PC-9 (cell line): ENCODE results near the gene UNC5B.

Experiments used
- EZH2 ChIP-seq: fragments of 200-600 bp; sonication (generic); IDR thresholded peaks from 2 replicates; pipeline ENCODE4 v1.8.0; 2017; ENCODE audit warnings: antibody characterized with exemption, low read depth
- TF ChIP-seq, protein P1 (sequence below): fragments of 200-600 bp; sonication (generic); conservative IDR thresholded peaks from 2 replicates; pipeline ENCODE4 v1.6.1; 2017; ENCODE audit warnings: mixed run types, antibody characterized with exemption, mild to moderate bottlenecking, moderate library complexity

GRCh38 chr10:71249996-71250395 is 37.6 kb downstream of the UNC5B start:
- TF ChIP-seq, protein P1, sequence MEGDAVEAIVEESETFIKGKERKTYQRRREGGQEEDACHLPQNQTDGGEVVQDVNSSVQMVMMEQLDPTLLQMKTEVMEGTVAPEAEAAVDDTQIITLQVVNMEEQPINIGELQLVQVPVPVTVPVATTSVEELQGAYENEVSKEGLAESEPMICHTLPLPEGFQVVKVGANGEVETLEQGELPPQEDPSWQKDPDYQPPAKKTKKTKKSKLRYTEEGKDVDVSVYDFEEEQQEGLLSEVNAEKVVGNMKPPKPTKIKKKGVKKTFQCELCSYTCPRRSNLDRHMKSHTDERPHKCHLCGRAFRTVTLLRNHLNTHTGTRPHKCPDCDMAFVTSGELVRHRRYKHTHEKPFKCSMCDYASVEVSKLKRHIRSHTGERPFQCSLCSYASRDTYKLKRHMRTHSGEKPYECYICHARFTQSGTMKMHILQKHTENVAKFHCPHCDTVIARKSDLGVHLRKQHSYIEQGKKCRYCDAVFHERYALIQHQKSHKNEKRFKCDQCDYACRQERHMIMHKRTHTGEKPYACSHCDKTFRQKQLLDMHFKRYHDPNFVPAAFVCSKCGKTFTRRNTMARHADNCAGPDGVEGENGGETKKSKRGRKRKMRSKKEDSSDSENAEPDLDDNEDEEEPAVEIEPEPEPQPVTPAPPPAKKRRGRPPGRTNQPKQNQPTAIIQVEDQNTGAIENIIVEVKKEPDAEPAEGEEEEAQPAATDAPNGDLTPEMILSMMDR: no peak
- TF ChIP-seq EZH2: no peak
